K562 (cell line): Measurements from ENCODE around the gene MOSPD3. TPM values are rescaled to one million over a fixed set of nuclear protein-coding genes. Genes with fewer than 3 reads are reported as not detected.

Source experiments
- ATAC-seq: fragments of 200-7000 bp; cut with Tn5 transposase; 3 replicates; pipeline ENCODE4 v1.9.1; 2020; ENCODE audit warnings: moderate library complexity
- BruUV-seq: library from RNA; stranded (reverse); fragments of 400-500 nt; replicated peaks from 2 replicates; lab custom pipeline; 2021; lab: Mats Ljungman, UMichigan
- CTCF ChIA-PET: fragments of 300-600 bp; formaldehyde crosslinking; extraction: SDS; loops from one replicate; lab custom pipeline; 2021; ENCODE audit warnings: low intra/inter-chr PET ratio; lab: Yijun Ruan, JAX
- POLR2A ChIA-PET: fragments of 300-600, 350-650 bp; sonication (Branson Sonifier 250); formaldehyde crosslinking; extraction: SDS; loops from one replicate; lab custom pipeline; 2021; ENCODE audit warnings: antibody characterized with exemption, inconsistent platforms; lab: Yijun Ruan, JAX
- DNase-seq, 4 experiments: peaks; one replicate each; pipeline versions ENCODE4 v3.0.0 to v3.0.0-alpha.2; 2011 to 2018; ENCODE audit warnings: low spot score in 3 of 4, mixed read lengths in 3 of 4; ENCODE audit errors: extremely low read depth in 1 of 4
- FAIRE-seq: peaks from 2 replicates; lab custom pipeline; 2011; peaks lifted over from hg19 to GRCh38; lab: Jason Lieb, UNC
- H2AFZ ChIP-seq: 2 replicates; pipeline ENCODE4 v1.6.0; 2011; ENCODE audit warnings: low read depth, low read length, control low read depth, inconsistent platforms
- H3K27ac ChIP-seq: fragments of 200-600 bp; 3 replicates; pipeline ENCODE4 v1.8.0; 2011; ENCODE audit warnings: low read depth, mild to moderate bottlenecking, control low read depth, inconsistent platforms, low read length, moderate library complexity, mixed read lengths; ENCODE audit errors: extremely low read depth
- H3K27me3 ChIP-seq, 2 experiments: fragments of 300-600 bp in 1 of 2; 2 replicates in 1 of 2; 3 replicates in 1 of 2; pipeline versions ENCODE4 v1.6.0 to v1.8.0; 2011; ENCODE audit warnings: inconsistent platforms in 2 of 2, low read length in 2 of 2, mild to moderate bottlenecking in 1 of 2, mixed read lengths in 1 of 2, moderate library complexity in 1 of 2; ENCODE audit not compliant: control insufficient read depth in 2 of 2, insufficient read depth in 2 of 2
- H3K36me3 ChIP-seq: fragments of 300-600 bp; 3 replicates; pipeline ENCODE4 v1.8.0; 2011; ENCODE audit warnings: mild to moderate bottlenecking, low read length, inconsistent platforms; ENCODE audit not compliant: control insufficient read depth, insufficient read depth
- H3K4me1 ChIP-seq, 2 experiments: fragments of 200-600 bp in 1 of 2; replicated peaks in 1 of 2; 2 replicates in 1 of 2; 3 replicates in 1 of 2; pipeline versions ENCODE4 v1.5.1 to v1.8.0; 2011; ENCODE audit warnings: inconsistent platforms in 2 of 2, low read length in 2 of 2, mild to moderate bottlenecking in 1 of 2, mixed read lengths in 1 of 2, moderate library complexity in 1 of 2; ENCODE audit not compliant: control insufficient read depth in 2 of 2, insufficient read depth in 2 of 2
- H3K4me2 ChIP-seq: 2 replicates; pipeline ENCODE4 v1.6.1; 2011; ENCODE audit warnings: low read length, control low read depth, inconsistent platforms, mixed read lengths; ENCODE audit not compliant: insufficient read depth
- H3K4me3 ChIP-seq: fragments of 200-600 bp; sonication (generic), shearing (Covaris generic); 2 replicates; pipeline ENCODE4 v1.5.1; 2016; ENCODE audit warnings: control low read depth, inconsistent platforms
- H3K79me2 ChIP-seq: fragments of 200-600 bp; 3 replicates; pipeline ENCODE4 v1.8.0; 2011; ENCODE audit warnings: low read length, inconsistent platforms; ENCODE audit not compliant: control insufficient read depth, insufficient read depth
- H3K9ac ChIP-seq, 2 experiments: 2 replicates each; pipeline versions ENCODE4 v1.6.0 to v1.6.1; 2011; ENCODE audit warnings: low read depth in 2 of 2, low read length in 2 of 2, control low read depth in 1 of 2, inconsistent platforms in 1 of 2, mild to moderate bottlenecking in 1 of 2, mixed read lengths in 1 of 2; ENCODE audit not compliant: insufficient read depth in 1 of 2
- H3K9me1 ChIP-seq: one replicate; pipeline ENCODE4 v1.6.0; 2011; ENCODE audit warnings: inconsistent platforms, mild to moderate bottlenecking, low read length, moderate library complexity; ENCODE audit not compliant: control insufficient read depth, insufficient read depth
- H3K9me3 ChIP-seq: replicated peaks from 2 replicates; pipeline ENCODE4 v1.5.1; 2011; ENCODE audit warnings: low read depth, low read length, inconsistent platforms; ENCODE audit not compliant: control insufficient read depth, insufficient read depth
- H4K20me1 ChIP-seq: replicated peaks from 2 replicates; pipeline ENCODE4 v1.6.1; 2011; ENCODE audit warnings: low read length, inconsistent platforms, mixed read lengths; ENCODE audit not compliant: control insufficient read depth, insufficient read depth
- CC2D1A ChIP-seq: fragments of 450-650 bp; IDR thresholded peaks from 2 replicates; pipeline ENCODE4 v1.6.1; 2017; ENCODE audit warnings: mild to moderate bottlenecking
- CTBP1 ChIP-seq: fragments of 450-650 bp; IDR thresholded peaks from 2 replicates; pipeline ENCODE4 v1.6.1; 2016; ENCODE audit warnings: borderline replicate concordance
- GTF2A2 ChIP-seq: IDR thresholded peaks from 2 replicates; pipeline ENCODE4 v1.6.1; 2016; ENCODE audit warnings: mild to moderate bottlenecking, missing genetic modification characterization, missing compliant biosample characterization
- RB1 ChIP-seq: fragments of 450-650 bp; IDR thresholded peaks from 2 replicates; pipeline ENCODE4 v1.6.1; 2017; ENCODE audit warnings: low read depth, mild to moderate bottlenecking
- TCF3 ChIP-seq: sonication (generic); formaldehyde crosslinking; IDR thresholded peaks from 2 replicates; pipeline ENCODE4 v1.4.0; 2020; ENCODE audit warnings: mild to moderate bottlenecking, missing genetic modification reagents
- U2AF2 ChIP-seq: fragments of 200-400 bp; formaldehyde crosslinking; optimal IDR thresholded peaks from 2 replicates; pipeline ENCODE3; 2017; ENCODE audit warnings: low read depth, mild to moderate bottlenecking, low read length
- ZFP30 ChIP-seq: fragments of 250-450 bp; sonication (Bioruptor Pico); IDR thresholded peaks from 2 replicates; pipeline ENCODE4 v1.8.0; 2022; ENCODE audit warnings: moderate library complexity, mild to moderate bottlenecking, inconsistent platforms, borderline replicate concordance
- ZZZ3 ChIP-seq: fragments of 450-650 bp; IDR thresholded peaks from 2 replicates; pipeline ENCODE4 v1.6.1; 2016; ENCODE audit warnings: antibody characterized with exemption, mild to moderate bottlenecking, moderate library complexity
- WGBS: fragments of 100-300 bp; shearing (Covaris generic); methylation state at CpG from one replicate; pipeline ENCODE4 v1.1.6; 2016; ENCODE audit warnings: low coverage, mixed read lengths; ENCODE audit not compliant: insufficient coverage; ENCODE audit errors: missing lambda C conversion rate; 5-methylcytosine and 5-hydroxymethylcytosine counted together
- in situ Hi-C: fragments of 300-500 bp; cut with MboI; formaldehyde crosslinking; loops from 4 replicates; pipeline ENCODE4 v1.15.0; 2018; ENCODE audit warnings: inconsistent platforms, mixed read lengths
- intact Hi-C: fragments of 100-400 bp; cut with micrococcal nuclease; formaldehyde crosslinking; loops from 2 replicates; pipeline ENCODE4 v1.14.2; 2022
- polyA plus RNA-seq, 8 experiments: library from polyadenylated mRNA; depleted of rRNA in 4 of 8; stranded (reverse) in 5 of 8; unstranded in 3 of 8; fragments of >200 nt; fragmentation: Nextera tagmentation in 2 of 8; fragmentation: Illumina TruSeq in 1 of 8; extraction: Ambion mirVana in 2 of 8; extraction: Trizol in 1 of 8; gene quantifications; 2 replicates each; pipeline versions ENCODE4 v1.2.1 to v1.2.3, GENCODE V29; 2011 to 2014; ENCODE audit warnings: inconsistent platforms in 1 of 8, missing spikeins in 1 of 8
- total RNA-seq, 7 experiments: library from RNA; depleted of rRNA in 6 of 7; stranded (reverse); fragments of >200 nt in 6 of 7; fragmentation: Illumina TruSeq in 2 of 7; extraction: Trizol in 2 of 7; gene quantifications; 2 replicates each; pipeline versions ENCODE4 v1.2.1 to v1.2.3, GENCODE V29; 2011 to 2021; ENCODE audit warnings: low replicate concordance in 1 of 7
- TF ChIP-seq, protein P1 (sequence below): fragments of 450-650 bp; conservative IDR thresholded peaks from 2 replicates; pipeline ENCODE4 v1.6.1; 2016; ENCODE audit warnings: missing genetic modification characterization, low read depth, mild to moderate bottlenecking, missing compliant biosample characterization, moderate library complexity
- TF ChIP-seq, protein P2 (sequence below): fragments of 450-650 bp; IDR thresholded peaks from 2 replicates; pipeline ENCODE4 v1.6.1; 2014; ENCODE audit warnings: low read depth, mild to moderate bottlenecking, moderate library complexity, borderline replicate concordance
- TF ChIP-seq, protein P3 (sequence below): sonication (generic); formaldehyde crosslinking; IDR thresholded peaks from 2 replicates; pipeline ENCODE4 v1.8.0; 2022; ENCODE audit warnings: missing genetic modification reagents, mild to moderate bottlenecking, moderate library complexity, borderline replicate concordance

MOSPD3 gene
- total and polyA plus RNA-seq, 9 of the 15 experiments (the other 6 are each of a cell fraction or from before 2014, with no cell fraction given), result 1.4 to 32.1 (median 7.3) TPM

GRCh38 chr7:100572281-100572948 is 39.9 kb upstream of the MOSPD3 start:
- ChIA-PET CTCF (interaction anchor here (0.5 kb wide), 1 partner anchor 99 kb away, joined by 6 read pairs; no protein-coding TSS in a partner anchor), POLR2A (interaction anchor here (0.5 to 2.8 kb wide), 3 partner anchors 9 to 499 kb away, joined by 3 to 14 read pairs (median 9); partner anchors contain the start of genes FBXO24 and LRCH4)
- no TSS peak for BruUV-seq
- Histone ChIP-seq H3K4me2 (no peak overlapping the region), H3K36me3 (peaks cover 38% of the 10 kb centered on the region; the same call in 1 of the 3 replicates), H3K9me3 (no peaks in the 10 kb centered on the region), H4K20me1 (no peaks in the 10 kb centered on the region), H3K27ac (no peak overlapping the region), H3K79me2 (no peaks in the 10 kb centered on the region), H2AFZ (no peak overlapping the region), H3K27me3 (no peaks in the 10 kb centered on the region), H3K4me1 (peaks cover 6 to 89% of the 10 kb centered on the region in 2 experiments; a peak in 4 of 5 replicates), H3K9me1 (peaks cover 8% of the 10 kb centered on the region), H3K4me3 (no peak overlapping the region), H3K9ac (peak overlapping the region in 1 of 2 experiments; percentile 65; a peak in 2 of 4 replicates)
- no peak for FAIRE-seq
- no peak for TF ChIP-seq ZZZ3
- TF ChIP-seq CC2D1A, result no peak
- no peak for TF ChIP-seq RB1
- no peak for TF ChIP-seq GTF2A2 (tag)
- TF ChIP-seq, protein P1, sequence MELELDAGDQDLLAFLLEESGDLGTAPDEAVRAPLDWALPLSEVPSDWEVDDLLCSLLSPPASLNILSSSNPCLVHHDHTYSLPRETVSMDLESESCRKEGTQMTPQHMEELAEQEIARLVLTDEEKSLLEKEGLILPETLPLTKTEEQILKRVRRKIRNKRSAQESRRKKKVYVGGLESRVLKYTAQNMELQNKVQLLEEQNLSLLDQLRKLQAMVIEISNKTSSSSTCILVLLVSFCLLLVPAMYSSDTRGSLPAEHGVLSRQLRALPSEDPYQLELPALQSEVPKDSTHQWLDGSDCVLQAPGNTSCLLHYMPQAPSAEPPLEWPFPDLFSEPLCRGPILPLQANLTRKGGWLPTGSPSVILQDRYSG (tag), result no peak
- no peak for TF ChIP-seq CTBP1
- TF ChIP-seq, protein P2, sequence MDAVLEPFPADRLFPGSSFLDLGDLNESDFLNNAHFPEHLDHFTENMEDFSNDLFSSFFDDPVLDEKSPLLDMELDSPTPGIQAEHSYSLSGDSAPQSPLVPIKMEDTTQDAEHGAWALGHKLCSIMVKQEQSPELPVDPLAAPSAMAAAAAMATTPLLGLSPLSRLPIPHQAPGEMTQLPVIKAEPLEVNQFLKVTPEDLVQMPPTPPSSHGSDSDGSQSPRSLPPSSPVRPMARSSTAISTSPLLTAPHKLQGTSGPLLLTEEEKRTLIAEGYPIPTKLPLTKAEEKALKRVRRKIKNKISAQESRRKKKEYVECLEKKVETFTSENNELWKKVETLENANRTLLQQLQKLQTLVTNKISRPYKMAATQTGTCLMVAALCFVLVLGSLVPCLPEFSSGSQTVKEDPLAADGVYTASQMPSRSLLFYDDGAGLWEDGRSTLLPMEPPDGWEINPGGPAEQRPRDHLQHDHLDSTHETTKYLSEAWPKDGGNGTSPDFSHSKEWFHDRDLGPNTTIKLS, result no peak
- TF ChIP-seq ZFP30 (CRISPR knock-in tag), result no peak
- no peak for TF ChIP-seq TCF3 (CRISPR knock-in tag)
- TF ChIP-seq U2AF2, result no peak
- TF ChIP-seq, protein P3, sequence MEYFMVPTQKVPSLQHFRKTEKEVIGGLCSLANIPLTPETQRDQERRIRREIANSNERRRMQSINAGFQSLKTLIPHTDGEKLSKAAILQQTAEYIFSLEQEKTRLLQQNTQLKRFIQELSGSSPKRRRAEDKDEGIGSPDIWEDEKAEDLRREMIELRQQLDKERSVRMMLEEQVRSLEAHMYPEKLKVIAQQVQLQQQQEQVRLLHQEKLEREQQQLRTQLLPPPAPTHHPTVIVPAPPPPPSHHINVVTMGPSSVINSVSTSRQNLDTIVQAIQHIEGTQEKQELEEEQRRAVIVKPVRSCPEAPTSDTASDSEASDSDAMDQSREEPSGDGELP (CRISPR knock-in tag), result no peak
- in situ Hi-C loops, result loop anchor here (25.0 kb wide), 1 partner anchor 110 kb away; the partner anchor contains the start of gene SPACDR
- intact Hi-C loops, result no loop called here
- WGBS, result 90% methylated on average over 11 of the region's 20 CpGs
- no peak for DNase-seq
- ATAC-seq, result no peak
